ENCODE measurements around the gene CERCAM.

The CERCAM gene

GRCh38 chr9:128456613-128457061, 36.0 kb downstream of the CERCAM start:
- DNase-seq (ENCODE audit: extremely low read depth, low read depth), result no peak
- TF ChIP-seq CTCF (IDR thresholded peaks at IDR 0.05; ENCODE audit: low read depth, low read length, missing control alignments), result no peak
- peak overlapping the region; percentile 83 for H3K4me3 ChIP-seq (replicated peaks; ENCODE audit: low read depth, low read length)

- H3K4me3 ChIP-seq (replicated peaks; ENCODE audit: low read depth, low read length), result peak overlapping the region; percentile 83
- no peak for TF ChIP-seq CTCF (IDR thresholded peaks at IDR 0.05; ENCODE audit: low read depth, low read length, missing control alignments)
- DNase-seq (ENCODE audit: extremely low read depth, low read depth), result no peak
These were observed 36.5 kb downstream of the CERCAM start for GRCh38 chr9:128457207-128457606.

- no peak overlapping the region for H3K4me3 ChIP-seq (replicated peaks; ENCODE audit: low read depth, low read length)
- no peak for TF ChIP-seq CTCF (IDR thresholded peaks at IDR 0.05; ENCODE audit: low read depth, low read length, missing control alignments)
- DNase-seq (ENCODE audit: extremely low read depth, low read depth), result no peak
These were observed 38.4 kb downstream of the CERCAM start for GRCh38 chr9:128459011-128459410.

- TF ChIP-seq CTCF (IDR thresholded peaks at IDR 0.05; ENCODE audit: low read depth, low read length, missing control alignments), result no peak
- no peak overlapping the region for H3K4me3 ChIP-seq (replicated peaks; ENCODE audit: low read depth, low read length)
- DNase-seq (ENCODE audit: extremely low read depth, low read depth), result no peak
These were observed 48.4 kb downstream of the CERCAM start for GRCh38 chr9:128469070-128469469.

GRCh38 chr9:128470560-128470959, 49.9 kb downstream of the CERCAM start:
- TF ChIP-seq CTCF (IDR thresholded peaks at IDR 0.05; ENCODE audit: low read depth, low read length, missing control alignments), result no peak
- no peak for DNase-seq (ENCODE audit: extremely low read depth, low read depth)
- H3K4me3 ChIP-seq (replicated peaks; ENCODE audit: low read depth, low read length), result no peak overlapping the region

GRCh38 chr9:128473104-128473503, 52.4 kb downstream of the CERCAM start:
- no peak overlapping the region for H3K4me3 ChIP-seq (replicated peaks; ENCODE audit: low read depth, low read length)
- DNase-seq (ENCODE audit: extremely low read depth, low read depth), result no peak
- TF ChIP-seq CTCF (IDR thresholded peaks at IDR 0.05; ENCODE audit: low read depth, low read length, missing control alignments), result no peak

GRCh38 chr9:128475867-128476266, 55.2 kb downstream of the CERCAM start:
- H3K4me3 ChIP-seq (replicated peaks; ENCODE audit: low read depth, low read length), result no peak overlapping the region
- DNase-seq (ENCODE audit: extremely low read depth, low read depth), result no peak
- no peak for TF ChIP-seq CTCF (IDR thresholded peaks at IDR 0.05; ENCODE audit: low read depth, low read length, missing control alignments)
